Mesendoderm (in vitro differentiated cells): ENCODE measurements around the gene MAP4.

Experiments used
- DNase-seq: peaks from one replicate; pipeline ENCODE4 v3.0.0; 2013
- H2AK5ac ChIP-seq: 2 replicates; pipeline ENCODE4 v1.6.1; 2013; ENCODE audit warnings: low read length, inconsistent platforms
- H2BK120ac ChIP-seq: 2 replicates; pipeline ENCODE4 v1.6.1; 2013; ENCODE audit warnings: low read depth, mild to moderate bottlenecking, low read length, moderate library complexity, mixed read lengths
- H2BK15ac ChIP-seq: replicated peaks from 2 replicates; pipeline ENCODE4 v1.6.1; 2013; ENCODE audit warnings: low read depth, mild to moderate bottlenecking, moderate library complexity
- H2BK5ac ChIP-seq: 2 replicates; pipeline ENCODE4 v1.6.1; 2013; ENCODE audit warnings: low read length, inconsistent platforms
- H3K18ac ChIP-seq: 2 replicates; pipeline ENCODE4 v1.6.1; 2013; ENCODE audit warnings: mild to moderate bottlenecking, low read length, mixed read lengths
- H3K23ac ChIP-seq: one replicate; pipeline ENCODE4 v1.6.1; 2013; ENCODE audit warnings: low read length
- H3K27ac ChIP-seq: 2 replicates; pipeline ENCODE4 v1.5.1; 2013; ENCODE audit warnings: low read depth, mild to moderate bottlenecking, inconsistent platforms, low read length, moderate library complexity
- H3K27me3 ChIP-seq: 2 replicates; pipeline ENCODE4 v1.6.1; 2013; ENCODE audit warnings: low read length, control low read depth, mild to moderate bottlenecking, inconsistent platforms; ENCODE audit not compliant: insufficient read depth, poor library complexity
- H3K36me3 ChIP-seq: 2 replicates; pipeline ENCODE4 v1.6.1; 2013; ENCODE audit warnings: low read length, inconsistent platforms; ENCODE audit not compliant: control insufficient read depth, insufficient read depth
- H3K4ac ChIP-seq: one replicate; pipeline ENCODE4 v1.6.1; 2013; ENCODE audit warnings: low read depth, mild to moderate bottlenecking, low read length, moderate library complexity
- H3K4me1 ChIP-seq: 2 replicates; pipeline ENCODE4 v1.6.1; 2013; ENCODE audit warnings: low read depth, low read length, inconsistent platforms; ENCODE audit not compliant: control insufficient read depth
- H3K4me2 ChIP-seq: 2 replicates; pipeline ENCODE4 v1.6.1; 2013; ENCODE audit warnings: low read length
- H3K4me3 ChIP-seq: 2 replicates; pipeline ENCODE4 v1.5.1; 2013; ENCODE audit warnings: mild to moderate bottlenecking, low read length
- H3K56ac ChIP-seq: one replicate; pipeline ENCODE4 v1.6.1; 2013; ENCODE audit warnings: low read length
- H3K79me1 ChIP-seq: 2 replicates; pipeline ENCODE4 v1.6.1; 2013; ENCODE audit warnings: low read length, inconsistent platforms
- H3K79me2 ChIP-seq: 2 replicates; pipeline ENCODE4 v1.6.1; 2013; ENCODE audit warnings: mild to moderate bottlenecking, low read length; ENCODE audit not compliant: control insufficient read depth, insufficient read depth
- H3K9ac ChIP-seq: 2 replicates; pipeline ENCODE4 v1.6.1; 2013; ENCODE audit warnings: low read length, inconsistent platforms
- H4K5ac ChIP-seq: one replicate; pipeline ENCODE4 v1.6.1; 2013; ENCODE audit warnings: low read length
- H4K8ac ChIP-seq: one replicate; pipeline ENCODE4 v1.6.1; 2013; ENCODE audit warnings: low read depth, mild to moderate bottlenecking, control low read depth, low read length, moderate library complexity
- WGBS: extraction: QIAGEN DNeasy Blood & Tissue Kit; methylation state at CpG from one replicate; pipeline ENCODE4 v1.1.7; 2013; ENCODE audit warnings: low lambda C conversion rate, missing lambda C conversion rate; ENCODE audit not compliant: insufficient coverage; ENCODE audit errors: extremely low coverage; 5-methylcytosine and 5-hydroxymethylcytosine counted together

Gene MAP4

DNA sequence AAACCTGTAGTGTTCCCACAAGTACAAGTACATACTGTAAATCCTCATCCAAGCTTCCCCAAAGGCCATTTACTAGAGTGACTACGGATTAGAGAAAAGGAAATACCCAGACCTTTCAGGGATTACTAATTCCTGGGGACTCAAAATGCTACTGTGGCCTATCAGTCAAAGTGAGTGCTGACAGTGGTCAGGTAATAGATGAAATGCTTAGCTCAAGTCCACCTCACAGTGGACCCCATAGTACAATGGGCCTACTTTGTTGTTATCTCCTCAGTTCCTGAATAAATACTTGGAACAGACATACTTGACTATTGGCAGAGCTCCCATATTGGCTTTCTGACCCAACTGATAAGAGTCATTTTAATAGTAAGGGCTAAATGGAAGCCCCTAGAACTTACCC is 61.6 kb downstream of the MAP4 start:
- DNase-seq: no peak
- Histone ChIP-seq H3K79me1 (peaks cover 17% of the 10 kb centered on the region), H3K4me1 (no peaks in the 10 kb centered on the region), H3K9ac (no peak overlapping the region), H3K23ac (no peak overlapping the region), H3K4me3 (no peak overlapping the region), H3K27ac (no peak overlapping the region), H4K8ac (no peak overlapping the region), H2BK120ac (no peak overlapping the region), H3K56ac (no peak overlapping the region), H3K79me2 (no peaks in the 10 kb centered on the region), H4K5ac (no peak overlapping the region), H3K27me3 (no peaks in the 10 kb centered on the region), H2AK5ac (no peak overlapping the region), H3K4ac (no peak overlapping the region), H2BK15ac (no peak overlapping the region), H2BK5ac (no peak overlapping the region), H3K4me2 (no peak overlapping the region), H3K18ac (no peak overlapping the region), H3K36me3 (peaks cover 1% of the 10 kb centered on the region)
- no CpG with 5 or more reads among the region's 1 CpG for WGBS

- no peak overlapping the region for H3K27ac ChIP-seq
- no peak overlapping the region for H2BK5ac ChIP-seq
- H4K5ac ChIP-seq: no peak overlapping the region
- H3K79me1 ChIP-seq: peaks cover 10% of the 10 kb centered on the region
- H3K4me3 ChIP-seq: no peak overlapping the region
- no peaks in the 10 kb centered on the region for H3K27me3 ChIP-seq
- no peak overlapping the region for H2BK15ac ChIP-seq
- H3K9ac ChIP-seq: no peak overlapping the region
- no peaks in the 10 kb centered on the region for H3K79me2 ChIP-seq
- no peak overlapping the region for H2AK5ac ChIP-seq
- peaks cover 1% of the 10 kb centered on the region for H3K36me3 ChIP-seq
- no peak overlapping the region for H4K8ac ChIP-seq
- H3K4ac ChIP-seq: no peak overlapping the region
- H2BK120ac ChIP-seq: no peak overlapping the region
- H3K4me1 ChIP-seq: no peaks in the 10 kb centered on the region
- no peak overlapping the region for H3K23ac ChIP-seq
- H3K4me2 ChIP-seq: no peak overlapping the region
- no peak for DNase-seq
- no peak overlapping the region for H3K56ac ChIP-seq
- no CpG with 5 or more reads among the region's 5 CpGs for WGBS
- H3K18ac ChIP-seq: no peak overlapping the region
Measured at GRCh38 chr3:47950453-47951169, 65.6 kb downstream of the MAP4 start.

DNA sequence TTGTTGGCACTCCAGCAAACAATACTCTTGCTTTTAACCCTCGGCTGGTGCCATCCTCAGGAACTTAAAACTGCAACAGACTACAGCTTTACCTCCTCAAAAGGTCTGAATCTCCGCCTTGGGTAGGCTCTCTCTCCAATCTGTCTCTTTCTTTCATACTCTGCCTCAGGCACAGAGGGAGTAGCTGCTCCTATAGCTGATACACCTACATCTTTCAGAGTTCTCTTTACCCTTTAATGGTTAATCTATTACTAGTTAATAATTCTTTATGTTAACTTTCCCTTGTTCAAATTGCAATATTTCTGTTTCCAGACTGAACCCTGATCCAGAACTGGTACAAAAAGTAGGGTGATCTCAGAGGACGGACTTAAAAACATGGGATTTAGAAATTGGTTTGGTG is 66.2 kb downstream of the MAP4 start:
- no peak overlapping the region for H3K4me2 ChIP-seq
- no peak overlapping the region for H2BK5ac ChIP-seq
- H3K4me1 ChIP-seq: no peaks in the 10 kb centered on the region
- H3K79me2 ChIP-seq: no peaks in the 10 kb centered on the region
- no peak overlapping the region for H3K27ac ChIP-seq
- no peak overlapping the region for H3K18ac ChIP-seq
- WGBS: no CpG with 5 or more reads among the region's 3 CpGs
- H2AK5ac ChIP-seq: no peak overlapping the region
- no peak overlapping the region for H3K9ac ChIP-seq
- no peak overlapping the region for H3K4ac ChIP-seq
- no peak for DNase-seq
- no peaks in the 10 kb centered on the region for H3K27me3 ChIP-seq
- no peak overlapping the region for H3K23ac ChIP-seq
- no peak overlapping the region for H2BK15ac ChIP-seq
- no peak overlapping the region for H4K8ac ChIP-seq
- no peak overlapping the region for H2BK120ac ChIP-seq
- peaks cover 8% of the 10 kb centered on the region for H3K79me1 ChIP-seq
- no peak overlapping the region for H3K56ac ChIP-seq
- no peak overlapping the region for H3K4me3 ChIP-seq
- no peak overlapping the region for H4K5ac ChIP-seq
- H3K36me3 ChIP-seq: peaks cover 1% of the 10 kb centered on the region

DNA sequence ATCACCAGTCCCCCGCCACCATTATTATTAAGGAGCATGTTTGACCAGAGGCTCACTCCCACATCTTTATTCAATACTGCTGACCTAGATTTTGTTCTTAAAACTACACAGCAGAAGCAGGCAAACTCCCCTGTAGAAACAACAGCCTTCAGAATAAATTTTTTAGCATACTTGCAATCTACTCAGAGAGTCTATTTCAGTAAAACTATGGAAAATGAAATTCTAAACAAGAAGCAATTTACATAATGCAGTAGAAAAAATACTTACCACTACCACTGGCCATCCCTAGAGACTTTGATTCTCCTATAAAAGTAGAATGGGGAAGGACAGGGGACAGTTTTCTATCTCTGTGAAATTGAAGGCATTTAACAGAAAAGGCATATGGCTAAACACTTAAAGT is 76.0 kb downstream of the MAP4 start:
- no CpG with 5 or more reads among the region's 1 CpG for WGBS
- Histone ChIP-seq H2BK5ac (no peak overlapping the region), H3K79me2 (peaks cover under 1% of the 10 kb centered on the region), H3K4me2 (no peak overlapping the region), H4K5ac (no peak overlapping the region), H3K4me3 (no peak overlapping the region), H3K79me1 (peaks cover 3% of the 10 kb centered on the region), H3K56ac (no peak overlapping the region), H2BK15ac (no peak overlapping the region), H3K36me3 (no peaks in the 10 kb centered on the region), H3K9ac (no peak overlapping the region), H3K4ac (no peak overlapping the region), H3K4me1 (no peaks in the 10 kb centered on the region), H3K27me3 (no peaks in the 10 kb centered on the region), H3K23ac (no peak overlapping the region), H2AK5ac (no peak overlapping the region), H4K8ac (no peak overlapping the region), H3K27ac (no peak overlapping the region), H3K18ac (no peak overlapping the region), H2BK120ac (no peak overlapping the region)
- DNase-seq: no peak

DNA sequence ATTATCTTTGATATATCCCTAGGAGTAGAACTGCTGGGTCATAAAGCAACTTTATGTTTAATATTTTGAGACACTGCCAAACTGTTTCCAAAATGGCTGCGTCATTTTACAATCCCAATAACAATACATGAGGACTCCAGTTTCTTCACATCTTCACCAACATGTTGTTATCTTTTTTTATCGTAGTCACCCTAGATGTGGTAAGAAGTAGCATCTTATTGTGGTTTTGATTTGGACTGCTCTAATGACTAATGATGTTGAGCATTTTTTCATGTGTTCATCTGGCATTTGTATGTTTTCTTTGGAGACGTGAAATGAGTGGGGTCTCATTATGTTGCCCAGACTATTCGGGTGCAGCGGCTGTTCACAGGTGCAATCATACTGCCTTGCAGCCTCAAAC is 83.8 kb downstream of the MAP4 start:
- H3K36me3 ChIP-seq: no peaks in the 10 kb centered on the region
- peaks cover 2% of the 10 kb centered on the region for H3K79me1 ChIP-seq
- no peak overlapping the region for H2AK5ac ChIP-seq
- no peak for DNase-seq
- no peak overlapping the region for H3K18ac ChIP-seq
- no peak overlapping the region for H3K4me3 ChIP-seq
- H4K8ac ChIP-seq: no peak overlapping the region
- H3K4me1 ChIP-seq: no peaks in the 10 kb centered on the region
- H3K23ac ChIP-seq: no peak overlapping the region
- H3K4me2 ChIP-seq: no peak overlapping the region
- no peak overlapping the region for H3K56ac ChIP-seq
- H3K9ac ChIP-seq: no peak overlapping the region
- H2BK5ac ChIP-seq: no peak overlapping the region
- H2BK15ac ChIP-seq: no peak overlapping the region
- H3K27me3 ChIP-seq: no peaks in the 10 kb centered on the region
- no peak overlapping the region for H4K5ac ChIP-seq
- H3K79me2 ChIP-seq: peaks cover 4% of the 10 kb centered on the region
- no peak overlapping the region for H3K4ac ChIP-seq
- no CpG with 5 or more reads among the region's 5 CpGs for WGBS
- H3K27ac ChIP-seq: no peak overlapping the region
- H2BK120ac ChIP-seq: no peak overlapping the region

DNA sequence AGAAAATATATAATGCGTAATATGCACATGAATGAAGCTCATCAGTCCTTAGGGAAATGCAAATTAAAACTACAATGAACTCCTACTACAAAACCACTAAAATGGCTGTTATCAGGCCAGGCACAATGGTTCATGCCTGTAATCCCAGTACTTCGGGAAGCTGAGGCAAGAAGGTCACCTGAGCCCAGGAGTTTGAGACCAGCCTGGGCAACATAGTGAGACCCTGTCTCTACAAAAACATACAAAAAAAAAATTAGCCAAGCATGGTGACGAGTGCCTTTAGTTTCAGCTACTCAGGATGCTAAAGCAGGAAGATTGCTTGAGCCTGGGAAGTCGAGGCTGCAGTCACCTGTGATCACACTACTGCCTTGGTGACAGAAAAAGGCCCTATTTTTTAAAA is 85.2 kb downstream of the MAP4 start:
- H3K4ac ChIP-seq: no peak overlapping the region
- H3K4me1 ChIP-seq: no peaks in the 10 kb centered on the region
- WGBS: no CpG with 5 or more reads among the region's 4 CpGs
- no peaks in the 10 kb centered on the region for H3K27me3 ChIP-seq
- no peak overlapping the region for H2BK15ac ChIP-seq
- H3K27ac ChIP-seq: no peak overlapping the region
- H4K5ac ChIP-seq: no peak overlapping the region
- H2BK5ac ChIP-seq: no peak overlapping the region
- no peak overlapping the region for H3K56ac ChIP-seq
- no peak for DNase-seq
- no peaks in the 10 kb centered on the region for H3K36me3 ChIP-seq
- peaks cover 2% of the 10 kb centered on the region for H3K79me1 ChIP-seq
- H2BK120ac ChIP-seq: no peak overlapping the region
- no peak overlapping the region for H3K4me3 ChIP-seq
- H3K23ac ChIP-seq: no peak overlapping the region
- H2AK5ac ChIP-seq: no peak overlapping the region
- no peak overlapping the region for H3K18ac ChIP-seq
- no peak overlapping the region for H3K9ac ChIP-seq
- H3K79me2 ChIP-seq: peaks cover 4% of the 10 kb centered on the region
- no peak overlapping the region for H3K4me2 ChIP-seq
- H4K8ac ChIP-seq: no peak overlapping the region
